Muscle of back (tissue), 11 donors: Measurements from ENCODE around the gene DNAJC16. TPM values are rescaled to one million over a fixed set of nuclear protein-coding genes. Genes with fewer than 3 reads are reported as not detected.

Source experiments
- DNase-seq, 3 donors: peaks; one replicate each; pipeline versions ENCODE4 v3.0.0 to v3.0.0-alpha.2; 2013
- polyA plus RNA-seq, 10 donors: library from polyadenylated mRNA; unstranded; fragments of 120-200 nt; gene quantifications; one replicate each; pipeline ENCODE4 v1.2.1, GENCODE V29; 2013; ENCODE audit not compliant: insufficient read length in 10 of 10

DNAJC16 gene
- polyA plus RNA-seq, 10 donors = 11.7 to 19.7 (median 15.4) TPM

- DNase-seq = no peak
Measured at GRCh38 chr1:15526021-15526489, 593 bp upstream of the DNAJC16 start.

GRCh38 chr1:15531003-15531402 is 4.4 kb downstream of the DNAJC16 start:
- DNase-seq = no peak

- no peak for DNase-seq
Measured at GRCh38 chr1:15531682-15532081, 5.0 kb downstream of the DNAJC16 start.

- DNase-seq = no peak
Measured at GRCh38 chr1:15538771-15539170, 12.1 kb downstream of the DNAJC16 start.

DNA sequence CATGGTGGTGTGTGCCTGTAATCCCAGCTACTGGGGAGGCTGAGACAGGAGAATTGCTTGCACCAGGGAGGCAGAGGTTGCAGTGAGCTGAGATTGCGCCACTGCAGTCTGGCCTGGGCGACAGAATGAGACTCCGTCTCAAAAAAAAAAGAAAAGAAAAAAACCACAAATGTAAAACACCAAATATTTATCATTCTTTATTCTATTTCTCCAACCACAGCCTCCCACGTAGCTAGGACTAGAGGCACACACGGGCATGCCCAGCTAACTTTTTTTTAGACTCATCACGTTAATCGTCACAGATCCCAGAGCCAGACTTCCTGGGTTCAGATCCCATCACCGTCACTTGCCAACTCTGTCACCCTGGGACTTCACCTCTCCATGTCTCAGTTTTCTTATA is 13.5 kb downstream of the DNAJC16 start:
- no peak for DNase-seq

GRCh38 chr1:15541231-15541792 is 14.7 kb downstream of the DNAJC16 start:
- DNase-seq = no peak

- DNase-seq = no peak
Measured at GRCh38 chr1:15542388-15543250, 16.0 kb downstream of the DNAJC16 start.

GRCh38 chr1:15543251-15543588 is 16.6 kb downstream of the DNAJC16 start:
- DNase-seq = no peak

DNA sequence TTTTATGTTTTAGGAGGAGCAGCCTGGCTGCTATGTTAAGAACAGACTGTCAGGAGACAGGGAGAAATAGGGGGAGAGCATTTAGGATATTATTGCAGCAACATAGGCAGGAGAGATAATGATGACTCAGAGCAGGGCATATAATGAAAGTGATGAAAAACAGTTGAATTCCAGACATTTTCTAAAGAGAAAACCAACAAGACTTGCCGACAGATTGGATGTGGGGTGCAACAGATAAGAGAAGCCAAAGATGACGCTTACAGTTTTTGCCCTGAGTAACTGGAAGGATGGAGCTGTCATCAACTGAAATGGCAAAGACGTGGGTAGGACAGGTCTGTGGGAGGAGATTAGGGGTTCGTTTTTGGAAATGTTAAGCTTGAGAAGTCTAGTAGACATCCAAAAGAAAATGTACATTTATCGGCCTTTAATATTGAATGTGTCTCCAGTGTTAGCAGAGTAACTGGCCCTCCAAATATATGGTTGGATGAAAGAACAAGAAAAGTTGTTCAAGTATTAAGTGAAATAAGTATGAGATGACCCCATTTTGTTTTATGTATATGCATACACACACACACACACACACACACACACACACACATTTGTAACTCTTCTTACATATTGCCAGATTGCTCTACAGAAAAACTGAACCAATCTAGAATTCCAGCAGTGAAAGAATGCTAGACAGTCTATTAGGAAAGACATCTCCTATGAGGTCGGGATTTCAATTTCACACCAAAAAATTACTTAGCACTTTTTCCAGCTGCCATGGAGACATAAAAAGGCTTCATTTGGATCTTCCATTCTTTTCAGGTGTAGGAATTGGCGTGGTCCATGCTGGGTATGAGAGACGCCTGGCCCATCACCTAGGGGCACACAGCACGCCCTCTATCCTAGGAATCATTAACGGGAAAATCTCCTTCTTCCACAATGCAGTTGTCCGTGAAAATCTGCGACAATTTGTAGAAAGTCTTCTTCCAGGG is 17.2 kb downstream of the DNAJC16 start:
- peak in 1 of 3 donors; percentile 31 for DNase-seq

DNA sequence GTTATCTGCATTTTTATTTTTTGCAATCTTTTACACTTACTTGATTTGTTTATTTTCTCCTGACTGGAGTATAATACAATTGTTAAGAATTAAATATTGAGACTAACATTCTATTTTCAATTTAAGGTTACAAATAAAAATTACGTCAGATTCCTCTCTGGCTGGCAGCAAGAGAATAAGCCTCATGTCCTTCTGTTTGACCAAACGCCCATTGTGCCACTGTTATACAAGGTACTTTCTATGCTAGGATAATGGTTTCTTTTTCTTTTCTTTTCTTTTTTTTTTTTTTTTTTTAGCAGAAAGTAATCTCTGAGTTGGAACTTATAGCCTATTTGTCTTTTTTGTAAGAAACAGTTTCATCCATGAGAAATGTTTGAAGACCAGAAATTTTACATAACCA is 20.0 kb downstream of the DNAJC16 start:
- DNase-seq = no peak

DNA sequence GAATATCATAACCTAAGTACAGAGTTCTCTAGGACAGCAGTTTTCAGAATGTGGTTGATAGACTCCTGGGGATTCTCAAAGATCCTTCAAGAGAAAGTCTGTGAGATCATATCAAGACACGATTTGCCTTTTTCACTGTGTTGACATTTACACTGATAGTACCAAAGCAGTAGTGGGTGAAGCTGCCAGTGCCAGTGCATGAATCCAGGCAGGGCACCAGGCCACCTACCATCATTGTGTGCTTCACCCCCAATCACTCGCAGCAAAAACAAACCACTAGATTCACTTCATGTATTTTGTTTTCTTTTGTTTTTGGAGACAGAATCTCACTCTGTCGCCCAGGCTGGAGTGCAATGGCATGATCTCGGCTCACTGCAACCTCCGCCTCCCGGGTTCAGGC is 23.9 kb downstream of the DNAJC16 start:
- no peak for DNase-seq

- no peak for DNase-seq
Measured at GRCh38 chr1:15557008-15557407, 30.4 kb downstream of the DNAJC16 start.

- no peak for DNase-seq
Measured at GRCh38 chr1:15557594-15557993, 30.9 kb downstream of the DNAJC16 start.

DNA sequence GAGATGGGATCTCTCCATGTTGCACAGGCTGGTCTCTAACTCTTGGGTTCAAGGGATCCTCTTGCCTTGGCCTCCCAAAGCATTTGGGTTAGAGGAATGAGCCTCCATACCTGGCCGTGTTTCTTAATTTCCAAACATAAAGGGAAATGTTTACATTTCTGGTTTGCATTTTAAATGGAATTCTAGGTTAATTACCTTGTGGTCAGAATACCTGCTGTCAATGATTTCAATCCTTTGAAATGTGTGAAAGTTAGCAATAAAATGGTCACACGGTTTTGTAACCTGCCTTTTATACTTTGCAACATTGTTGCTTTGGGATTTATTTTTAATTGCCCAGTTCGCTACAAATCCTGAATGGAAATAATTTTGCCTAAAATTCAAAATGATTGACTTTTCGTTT is 31.9 kb downstream of the DNAJC16 start:
- no peak for DNase-seq

DNA sequence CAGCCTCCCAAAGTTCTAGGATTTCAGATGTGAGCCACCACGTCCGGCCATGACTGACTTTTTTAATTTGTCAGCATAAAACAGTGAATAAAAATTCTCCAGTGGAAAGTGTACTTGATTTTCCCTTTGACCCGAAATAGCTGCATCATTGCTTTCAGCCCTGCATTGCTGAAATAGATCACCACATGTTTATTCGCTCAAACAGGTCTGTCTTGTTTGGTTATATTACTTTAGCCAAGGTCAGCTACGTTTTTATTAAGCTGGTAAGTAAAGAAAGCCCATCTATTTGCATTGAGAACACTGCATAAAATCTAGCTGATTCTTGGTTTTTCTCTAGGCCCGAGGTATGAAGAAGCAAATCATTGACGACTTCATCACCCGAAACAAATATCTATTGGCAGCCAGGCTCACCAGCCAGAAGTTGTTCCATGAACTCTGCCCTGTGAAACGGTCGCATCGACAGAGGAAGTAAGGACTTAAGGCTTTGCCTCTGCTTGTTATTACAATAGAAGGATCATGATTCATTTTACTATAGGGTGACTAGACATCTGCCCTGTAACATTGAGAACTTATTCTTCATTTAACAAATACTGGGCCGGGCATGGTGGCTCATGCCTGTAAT is 32.7 kb downstream of the DNAJC16 start:
- no peak for DNase-seq

DNA sequence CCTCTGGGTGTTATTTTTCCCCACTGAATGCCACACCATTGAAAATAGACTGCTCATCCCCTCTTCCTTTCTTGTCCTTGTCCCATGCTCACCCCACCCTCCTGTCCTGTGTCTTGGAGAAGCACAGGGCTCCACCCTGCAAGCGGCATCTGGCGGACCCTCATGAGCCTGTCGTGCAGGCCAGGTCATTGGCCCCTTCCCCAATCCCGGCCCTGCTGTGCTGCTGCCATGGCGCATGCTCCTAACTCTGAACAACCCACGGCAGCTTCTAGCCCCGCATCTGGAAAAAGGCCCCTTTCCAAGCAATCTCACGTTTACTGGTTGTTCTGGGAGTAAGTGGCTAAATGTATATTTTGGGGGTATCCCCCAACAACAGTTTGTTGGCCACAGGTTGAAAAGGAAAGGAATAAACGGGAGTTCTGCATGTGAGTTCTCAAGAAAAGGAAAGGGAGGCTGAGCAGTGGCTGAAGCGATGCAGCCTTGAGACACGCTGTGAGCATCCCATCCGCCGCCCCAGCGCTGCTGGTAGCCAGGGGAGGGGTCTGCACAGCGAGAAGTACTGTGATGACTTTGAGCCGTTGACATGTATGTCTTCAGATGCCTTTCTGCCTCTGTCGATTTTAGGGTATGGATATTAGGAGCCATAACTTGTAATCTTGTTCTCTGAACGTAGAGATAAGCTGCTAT is 41.9 kb downstream of the DNAJC16 start:
- DNase-seq = no peak

GRCh38 chr1:15570861-15571260 is 44.2 kb downstream of the DNAJC16 start:
- no peak for DNase-seq

- no peak for DNase-seq
Measured at GRCh38 chr1:15571266-15571665, 44.6 kb downstream of the DNAJC16 start.

DNA sequence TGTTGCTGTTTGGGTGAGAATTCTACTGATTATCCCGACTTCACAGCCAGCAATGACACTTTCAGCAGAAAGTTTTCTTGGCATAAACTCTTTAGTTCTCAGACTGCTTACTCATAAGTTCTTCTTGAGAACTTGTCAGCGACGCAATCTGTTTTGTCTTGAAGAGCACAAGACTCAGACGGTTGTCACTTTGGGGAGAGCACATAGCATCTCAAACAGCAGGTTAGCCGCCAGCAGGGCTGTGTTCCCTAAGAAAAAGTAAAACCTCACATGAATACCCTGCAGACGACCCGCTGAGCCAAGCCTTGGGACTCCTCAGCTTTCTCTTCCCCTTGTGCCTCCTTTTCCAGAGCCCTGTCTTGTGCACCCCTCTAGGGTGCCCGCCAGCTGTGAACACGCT is 46.8 kb downstream of the DNAJC16 start:
- no peak for DNase-seq

- no peak for DNase-seq
Measured at GRCh38 chr1:15574741-15575140, 48.1 kb downstream of the DNAJC16 start.

DNA sequence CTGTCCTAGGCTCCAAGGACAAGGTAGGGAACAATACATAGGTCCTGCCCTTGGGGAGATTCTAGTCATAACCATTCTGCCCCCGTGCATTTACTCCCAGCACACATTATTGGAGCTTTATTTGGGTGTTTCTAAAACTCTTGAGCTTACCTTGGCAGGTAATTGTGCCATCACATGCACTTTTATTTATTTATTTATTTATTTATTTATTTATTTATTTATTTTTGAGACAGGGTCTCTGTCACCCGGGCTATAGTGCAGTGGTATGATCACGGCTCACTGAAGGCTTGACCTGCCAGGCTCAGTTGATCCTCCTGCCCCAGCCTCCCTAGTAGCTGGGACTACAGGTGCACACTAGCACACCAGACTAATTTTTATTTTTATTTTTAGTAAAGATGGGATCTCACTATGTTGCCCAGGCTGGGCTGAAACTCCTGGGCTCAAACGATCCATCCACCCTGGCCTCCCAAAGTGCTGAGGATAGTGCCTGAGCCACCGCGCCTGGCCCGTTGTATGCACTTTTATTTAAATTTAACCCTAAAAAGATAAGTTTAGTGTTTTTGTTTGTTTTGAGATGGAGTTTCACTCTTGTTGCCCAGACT is 49.0 kb downstream of the DNAJC16 start:
- no peak for DNase-seq
